Measurements from ENCODE around the gene FOXF1. TPM values are rescaled to one million over a fixed set of nuclear protein-coding genes. Genes with fewer than 3 reads are reported as not detected.

FOXF1 gene
- total and polyA plus RNA-seq, 7 experiments from 2014 or later = not detected

DNA sequence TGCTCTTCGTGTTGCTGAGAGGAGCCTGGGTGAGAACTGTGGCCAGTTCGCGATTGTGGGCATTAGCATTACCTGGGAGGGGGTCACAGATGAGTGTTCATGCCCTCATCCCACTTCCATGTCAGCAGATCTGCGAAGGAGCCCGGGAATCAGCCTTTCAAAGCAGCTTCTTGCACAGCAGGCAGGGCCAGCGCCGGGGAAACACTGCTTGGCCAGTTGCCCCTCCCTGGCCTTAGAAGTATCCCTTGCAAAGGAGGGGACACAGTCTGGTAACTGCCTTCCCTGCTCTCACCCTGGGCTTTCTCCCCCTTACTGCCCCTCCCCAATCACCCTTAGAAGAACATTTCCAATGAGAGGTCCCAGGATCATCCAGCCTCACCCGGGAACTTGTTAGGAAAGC lies 42.8 kb upstream of the FOXF1 start:
- Histone ChIP-seq H3K4me1 (ENCODE audit: control insufficient read depth in 2 of 2, insufficient read depth in 2 of 2, low read length in 2 of 2) (no peaks in the 10 kb centered on the region), H3K4me3 (ENCODE audit: low read length) (no peak overlapping the region), H3K36me3 (ENCODE audit: control insufficient read depth in 2 of 3, insufficient read depth in 3 of 3, low read length in 3 of 3) (no peaks in the 10 kb centered on the region), H3K27me3 (ENCODE audit: control insufficient read depth in 2 of 2, insufficient read depth in 2 of 2, low read length in 2 of 2) (no peaks in the 10 kb centered on the region), H3K9me3 (ENCODE audit: control insufficient read depth in 2 of 3, low read length in 3 of 3) (no peaks in the 10 kb centered on the region), H3K27ac (ENCODE audit: low read depth, low read length) (no peak overlapping the region)
- DNase-seq (no peak), ATAC-seq (no peak)
- H3K36me3 Mint-ChIP-seq = peaks cover 0 to 5% (median 0%) of the 10 kb centered on the region in 5 donors
- H3K4me3 Mint-ChIP-seq = no peak overlapping the region
- no peak overlapping the region for H3K27ac Mint-ChIP-seq
- ChIA-PET CTCF (no interaction called here), POLR2A (interaction anchor here (1.2 kb wide), 1 partner anchor 10 kb away, joined by 3 read pairs; no protein-coding TSS in a partner anchor)
- peaks cover 3 to 15% (median 9%) of the 10 kb centered on the region in 11 donors for H3K9me3 Mint-ChIP-seq
- intact Hi-C loops (cut with micrococcal nuclease) = no loop called here
- H3K4me1 Mint-ChIP-seq = no peaks in the 10 kb centered on the region
- H3K27me3 Mint-ChIP-seq = peaks cover 0 to 5% (median 3%) of the 10 kb centered on the region in 5 donors

GRCh38 chr16:86470964-86471363 lies 39.4 kb upstream of the FOXF1 start:
- Mint-ChIP-seq H3K9me3 (peaks cover 0 to 6% (median 1%) of the 10 kb centered on the region in 11 donors), H3K27me3 (peaks cover 0 to 30% (median 7%) of the 10 kb centered on the region in 5 donors)
- intact Hi-C loops (cut with micrococcal nuclease) = no loop called here

GRCh38 chr16:86471896-86472295 lies 38.4 kb upstream of the FOXF1 start:
- intact Hi-C loops (cut with micrococcal nuclease) = no loop called here
- peaks cover 0 to 6% (median 1%) of the 10 kb centered on the region in 11 donors for H3K9me3 Mint-ChIP-seq

More at GRCh38 chr16:86470964-86471363, 39.4 kb upstream of the FOXF1 start:
- no peak overlapping the region for H3K4me3 Mint-ChIP-seq
- DNase-seq (no peak), ATAC-seq (no peak)
- no peaks in the 10 kb centered on the region for H3K4me1 Mint-ChIP-seq
- H3K4me1 ChIP-seq (ENCODE audit: control insufficient read depth in 2 of 2, insufficient read depth in 2 of 2, low read length in 2 of 2) = no peaks in the 10 kb centered on the region
- no peak overlapping the region for H3K4me3 ChIP-seq (ENCODE audit: low read length)
- H3K36me3 ChIP-seq (ENCODE audit: control insufficient read depth in 2 of 3, insufficient read depth in 3 of 3, low read length in 3 of 3) = no peaks in the 10 kb centered on the region
- no peak overlapping the region for H3K27ac Mint-ChIP-seq
- peaks cover 0 to 4% (median 0%) of the 10 kb centered on the region in 5 donors for H3K36me3 Mint-ChIP-seq
- H3K27me3 ChIP-seq (ENCODE audit: control insufficient read depth in 2 of 2, insufficient read depth in 2 of 2, low read length in 2 of 2) = peaks cover 0 to 2% of the 10 kb centered on the region in 2 donors
- POLR2A ChIA-PET = no interaction called here
- CTCF ChIA-PET = no interaction called here
- H3K9me3 ChIP-seq (ENCODE audit: control insufficient read depth in 2 of 3, low read length in 3 of 3) = no peaks in the 10 kb centered on the region
- H3K27ac ChIP-seq (ENCODE audit: low read depth, low read length) = no peak overlapping the region

DNA sequence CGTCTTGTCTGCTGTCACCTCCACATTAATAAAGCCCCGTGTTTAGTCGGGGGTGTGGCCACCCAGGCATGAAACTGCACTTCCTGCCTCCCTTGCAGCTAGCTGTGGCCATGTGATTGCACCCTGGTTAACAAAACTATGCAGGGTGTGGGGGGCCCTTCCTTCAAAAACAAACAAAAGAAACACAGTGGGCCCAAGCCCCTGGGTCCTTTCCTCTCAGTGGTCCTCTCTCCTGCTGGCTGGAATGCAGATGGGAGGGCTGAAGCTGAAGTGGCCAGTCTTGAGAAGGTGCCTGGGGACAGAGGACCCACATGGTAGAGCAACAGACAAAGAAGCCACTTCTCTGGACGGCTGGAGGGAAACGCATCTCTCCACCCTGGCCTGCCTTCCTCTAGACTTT lies 38.0 kb upstream of the FOXF1 start:
- CTCF ChIA-PET = no interaction called here
- Histone ChIP-seq H3K4me3 (ENCODE audit: low read length) (no peak overlapping the region), H3K9me3 (ENCODE audit: control insufficient read depth in 2 of 3, low read length in 3 of 3) (no peaks in the 10 kb centered on the region), H3K27ac (ENCODE audit: low read depth, low read length) (no peak overlapping the region), H3K27me3 (ENCODE audit: control insufficient read depth in 2 of 2, insufficient read depth in 2 of 2, low read length in 2 of 2) (peaks cover 0 to 3% of the 10 kb centered on the region in 2 donors), H3K4me1 (ENCODE audit: control insufficient read depth in 2 of 2, insufficient read depth in 2 of 2, low read length in 2 of 2) (no peaks in the 10 kb centered on the region), H3K36me3 (ENCODE audit: control insufficient read depth in 2 of 3, insufficient read depth in 3 of 3, low read length in 3 of 3) (no peaks in the 10 kb centered on the region)
- POLR2A ChIA-PET = no interaction called here
- Mint-ChIP-seq H3K4me3 (no peak overlapping the region), H3K36me3 (peaks cover 0 to 4% (median 0%) of the 10 kb centered on the region in 5 donors), H3K27me3 (peaks cover 8 to 37% (median 14%) of the 10 kb centered on the region in 5 donors), H3K27ac (no peak overlapping the region), H3K9me3 (peaks cover 0 to 6% (median 1%) of the 10 kb centered on the region in 11 donors), H3K4me1 (no peaks in the 10 kb centered on the region)
- intact Hi-C loops (cut with micrococcal nuclease) = no loop called here
- DNase-seq (no peak), ATAC-seq (no peak)

More at GRCh38 chr16:86471896-86472295, 38.4 kb upstream of the FOXF1 start:
- no peak for ATAC-seq
- Histone ChIP-seq H3K27ac (ENCODE audit: low read depth, low read length) (no peak overlapping the region), H3K36me3 (ENCODE audit: control insufficient read depth in 2 of 3, insufficient read depth in 3 of 3, low read length in 3 of 3) (no peaks in the 10 kb centered on the region), H3K4me3 (ENCODE audit: low read length) (no peak overlapping the region), H3K9me3 (ENCODE audit: control insufficient read depth in 2 of 3, low read length in 3 of 3) (no peaks in the 10 kb centered on the region), H3K27me3 (ENCODE audit: control insufficient read depth in 2 of 2, insufficient read depth in 2 of 2, low read length in 2 of 2) (peaks cover 0 to 3% of the 10 kb centered on the region in 2 donors), H3K4me1 (ENCODE audit: control insufficient read depth in 2 of 2, insufficient read depth in 2 of 2, low read length in 2 of 2) (no peaks in the 10 kb centered on the region)
- DNase-seq = no peak
- H3K4me1 Mint-ChIP-seq = no peaks in the 10 kb centered on the region
- no peak overlapping the region for H3K27ac Mint-ChIP-seq
- H3K36me3 Mint-ChIP-seq = peaks cover 0 to 4% (median 0%) of the 10 kb centered on the region in 5 donors
- peaks cover 5 to 33% (median 13%) of the 10 kb centered on the region in 5 donors for H3K27me3 Mint-ChIP-seq
- ChIA-PET CTCF (no interaction called here), POLR2A (no interaction called here)
- H3K4me3 Mint-ChIP-seq = no peak overlapping the region

- Histone ChIP-seq H3K27me3 (ENCODE audit: control insufficient read depth in 2 of 2, insufficient read depth in 2 of 2, low read length in 2 of 2) (peaks cover 0 to 3% of the 10 kb centered on the region in 2 donors), H3K4me3 (ENCODE audit: low read length) (no peak overlapping the region), H3K36me3 (ENCODE audit: control insufficient read depth in 2 of 3, insufficient read depth in 3 of 3, low read length in 3 of 3) (no peaks in the 10 kb centered on the region), H3K9me3 (ENCODE audit: control insufficient read depth in 2 of 3, low read length in 3 of 3) (no peaks in the 10 kb centered on the region), H3K27ac (ENCODE audit: low read depth, low read length) (no peak overlapping the region), H3K4me1 (ENCODE audit: control insufficient read depth in 2 of 2, insufficient read depth in 2 of 2, low read length in 2 of 2) (no peaks in the 10 kb centered on the region)
- CTCF ChIA-PET = no interaction called here
- ATAC-seq (no peak), DNase-seq (no peak)
- Mint-ChIP-seq H3K27ac (no peak overlapping the region), H3K36me3 (peaks cover 0 to 4% (median 0%) of the 10 kb centered on the region in 5 donors), H3K9me3 (peaks cover 0 to 6% (median 1%) of the 10 kb centered on the region in 11 donors), H3K4me1 (peaks cover 0 to 2% (median 0%) of the 10 kb centered on the region in 7 donors), H3K27me3 (peaks cover 14 to 48% (median 32%) of the 10 kb centered on the region in 5 donors), H3K4me3 (no peak overlapping the region)
- intact Hi-C loops (cut with micrococcal nuclease) = no loop called here
- POLR2A ChIA-PET = interaction anchor here (0.6 kb wide), 1 partner anchor 9 kb away, joined by 3 read pairs; no protein-coding TSS in a partner anchor
These were observed 33.3 kb upstream of the FOXF1 start for GRCh38 chr16:86476956-86477534.

- Mint-ChIP-seq H3K27ac (no peak overlapping the region), H3K36me3 (no peaks in the 10 kb centered on the region), H3K27me3 (peaks cover 14 to 42% (median 32%) of the 10 kb centered on the region in 5 donors), H3K4me3 (no peak overlapping the region), H3K9me3 (peaks cover 0 to 1% (median 0%) of the 10 kb centered on the region in 11 donors), H3K4me1 (peaks cover 0 to 2% (median 0%) of the 10 kb centered on the region in 7 donors)
- H3K27me3 ChIP-seq (ENCODE audit: control insufficient read depth in 2 of 2, insufficient read depth in 2 of 2, low read length in 2 of 2) = peaks cover 0 to 3% of the 10 kb centered on the region in 2 donors
- DNase-seq = no peak
- H3K36me3 ChIP-seq (ENCODE audit: control insufficient read depth in 2 of 3, insufficient read depth in 3 of 3, low read length in 3 of 3) = no peaks in the 10 kb centered on the region
- POLR2A ChIA-PET = interaction anchor here (0.6 kb wide), 1 partner anchor 10 kb away, joined by 3 read pairs; no protein-coding TSS in a partner anchor
- intact Hi-C loops (cut with micrococcal nuclease) = no loop called here
- no peaks in the 10 kb centered on the region for H3K4me1 ChIP-seq (ENCODE audit: control insufficient read depth in 2 of 2, insufficient read depth in 2 of 2, low read length in 2 of 2)
- no peak overlapping the region for H3K4me3 ChIP-seq (ENCODE audit: low read length)
- ATAC-seq = no peak
- no peak overlapping the region for H3K27ac ChIP-seq (ENCODE audit: low read depth, low read length)
- CTCF ChIA-PET = no interaction called here
- no peaks in the 10 kb centered on the region for H3K9me3 ChIP-seq (ENCODE audit: control insufficient read depth in 2 of 3, low read length in 3 of 3)
These were observed 32.7 kb upstream of the FOXF1 start for GRCh38 chr16:86477642-86478041.

GRCh38 chr16:86478779-86479178 lies 31.5 kb upstream of the FOXF1 start:
- peaks cover 14 to 43% (median 34%) of the 10 kb centered on the region in 5 donors for H3K27me3 Mint-ChIP-seq
- Histone ChIP-seq H3K4me3 (ENCODE audit: low read length) (no peak overlapping the region), H3K27me3 (ENCODE audit: control insufficient read depth in 2 of 2, insufficient read depth in 2 of 2, low read length in 2 of 2) (peaks cover 0 to 3% of the 10 kb centered on the region in 2 donors), H3K4me1 (ENCODE audit: control insufficient read depth in 2 of 2, insufficient read depth in 2 of 2, low read length in 2 of 2) (no peaks in the 10 kb centered on the region), H3K36me3 (ENCODE audit: control insufficient read depth in 2 of 3, insufficient read depth in 3 of 3, low read length in 3 of 3) (no peaks in the 10 kb centered on the region), H3K9me3 (ENCODE audit: control insufficient read depth in 2 of 3, low read length in 3 of 3) (peaks cover 0 to under 1% (median 0%) of the 10 kb centered on the region in 3 experiments), H3K27ac (ENCODE audit: low read depth, low read length) (no peak overlapping the region)
- H3K27ac Mint-ChIP-seq = no peak overlapping the region
- no peak overlapping the region for H3K4me3 Mint-ChIP-seq
- peaks cover 0 to 6% (median 0%) of the 10 kb centered on the region in 11 donors for H3K9me3 Mint-ChIP-seq
- CTCF ChIA-PET = no interaction called here
- H3K36me3 Mint-ChIP-seq = no peaks in the 10 kb centered on the region
- POLR2A ChIA-PET = no interaction called here
- H3K4me1 Mint-ChIP-seq = peaks cover 0 to 2% (median 0%) of the 10 kb centered on the region in 7 donors
- no peak for ATAC-seq
- DNase-seq = no peak
- intact Hi-C loops (cut with micrococcal nuclease) = no loop called here

Data from naive thymus-derived CD4-positive, alpha-beta T cell (primary cell).